Measurements from ENCODE around the gene WDR33. TPM values are rescaled to one million over a fixed set of nuclear protein-coding genes. Genes with fewer than 3 reads are reported as not detected.

Gene WDR33
- total and polyA plus RNA-seq, 8 donors: 7.9 to 99.9 (median 20.3) TPM

- H3K9me3 ChIP-seq: no peaks in the 10 kb centered on the region
- no peaks in the 10 kb centered on the region for H3K27me3 ChIP-seq
- H3K36me3 ChIP-seq: peaks cover 10 to 35% (median 33%) of the 10 kb centered on the region in 4 donors
- H3K4me1 ChIP-seq: no peaks in the 10 kb centered on the region
- H3K27ac ChIP-seq: no peak overlapping the region
- intact Hi-C loops (cut with DNase I; ENCODE audit: low total_unique reads): no loop called here
- no peak for DNase-seq
- 82 to 90% (median 88%) methylated on average over 6 of the region's 6 CpGs for WGBS, 5 donors
- TF ChIP-seq CTCF (IDR thresholded peaks at IDR 0.05) (no peak), POLR2A (IDR thresholded peaks at IDR 0.05) (no peak), EP300 (IDR thresholded peaks at IDR 0.05) (no peak), POLR2AphosphoS5 (IDR thresholded peaks at IDR 0.05) (no peak)
- no peak overlapping the region for H3K4me3 ChIP-seq
Observed at GRCh38 chr2:127726158-127726880, 84.7 kb downstream of the WDR33 start.

GRCh38 chr2:127722807-127723206 lies 88.2 kb downstream of the WDR33 start:
- no peak for DNase-seq
- Histone ChIP-seq H3K27ac (no peak overlapping the region), H3K4me1 (no peaks in the 10 kb centered on the region), H3K27me3 (no peaks in the 10 kb centered on the region), H3K36me3 (peaks cover 34 to 69% (median 68%) of the 10 kb centered on the region in 4 donors), H3K4me3 (no peak overlapping the region), H3K9me3 (no peaks in the 10 kb centered on the region)
- 80 to 94% (median 87%) methylated on average over 3 of the region's 3 CpGs for WGBS, 5 donors
- TF ChIP-seq POLR2A (IDR thresholded peaks at IDR 0.05) (no peak), POLR2AphosphoS5 (IDR thresholded peaks at IDR 0.05) (no peak), CTCF (IDR thresholded peaks at IDR 0.05) (no peak), EP300 (IDR thresholded peaks at IDR 0.05) (no peak)
- intact Hi-C loops (cut with DNase I; ENCODE audit: low total_unique reads): no loop called here

- WGBS, 5 donors: 91 to 96% (median 94%) methylated on average over 2 of the region's 2 CpGs
- Histone ChIP-seq H3K27ac (no peak overlapping the region), H3K9me3 (no peaks in the 10 kb centered on the region), H3K4me3 (no peak overlapping the region), H3K36me3 (peaks cover 34 to 76% (median 72%) of the 10 kb centered on the region in 4 donors), H3K4me1 (no peaks in the 10 kb centered on the region), H3K27me3 (no peaks in the 10 kb centered on the region)
- intact Hi-C loops (cut with DNase I; ENCODE audit: low total_unique reads): no loop called here
- DNase-seq: no peak
- no peak for TF ChIP-seq POLR2A (IDR thresholded peaks at IDR 0.05)
Observed at GRCh38 chr2:127721978-127722355, 89.0 kb downstream of the WDR33 start.

GRCh38 chr2:127721311-127721977 lies 89.5 kb downstream of the WDR33 start:
- no peaks in the 10 kb centered on the region for H3K4me1 ChIP-seq
- H3K4me3 ChIP-seq: no peak overlapping the region
- intact Hi-C loops (cut with DNase I; ENCODE audit: low total_unique reads): no loop called here
- no peak overlapping the region for H3K27ac ChIP-seq
- H3K27me3 ChIP-seq: no peaks in the 10 kb centered on the region
- 92 to 96% (median 94%) methylated on average over 6 of the region's 6 CpGs for WGBS, 5 donors
- H3K9me3 ChIP-seq: no peaks in the 10 kb centered on the region
- no peak for DNase-seq
- peaks cover 34 to 81% (median 78%) of the 10 kb centered on the region in 4 donors for H3K36me3 ChIP-seq
- no peak for TF ChIP-seq POLR2A (IDR thresholded peaks at IDR 0.05)
- TF ChIP-seq EP300 (IDR thresholded peaks at IDR 0.05): no peak

GRCh38 chr2:127719301-127720218 lies 91.4 kb downstream of the WDR33 start:
- 95 to 98% (median 96%) methylated on average over 7 to 13 of the region's 13 CpGs for WGBS, 5 donors
- peaks cover 34 to 92% (median 87%) of the 10 kb centered on the region in 4 donors for H3K36me3 ChIP-seq
- H3K4me1 ChIP-seq: no peaks in the 10 kb centered on the region
- intact Hi-C loops (cut with DNase I; ENCODE audit: low total_unique reads): no loop called here
- DNase-seq: no peak
- no peaks in the 10 kb centered on the region for H3K27me3 ChIP-seq
- H3K9me3 ChIP-seq: no peaks in the 10 kb centered on the region
- no peak for TF ChIP-seq POLR2AphosphoS5 (IDR thresholded peaks at IDR 0.05)
- TF ChIP-seq CTCF (IDR thresholded peaks at IDR 0.05): no peak
- no peak for TF ChIP-seq EP300 (IDR thresholded peaks at IDR 0.05)
- no peak for TF ChIP-seq POLR2A (IDR thresholded peaks at IDR 0.05)
- H3K4me3 ChIP-seq: no peak overlapping the region
- H3K27ac ChIP-seq: no peak overlapping the region
